Mesenchymal stem cell (in vitro differentiated cells and primary cell): Measurements from ENCODE around the gene PRR12.

Source experiments
- DNase-seq: peaks from one replicate; pipeline ENCODE4 v3.0.0-alpha.2; 2013
- H2AFZ ChIP-seq: one replicate; pipeline ENCODE4 v1.6.1; 2013; ENCODE audit warnings: low read depth, mild to moderate bottlenecking, control low read depth, inconsistent platforms, low read length, moderate library complexity
- H2AK5ac ChIP-seq: 2 replicates; pipeline ENCODE4 v1.6.1; 2013; ENCODE audit warnings: low read length, moderate library complexity, mild to moderate bottlenecking, inconsistent platforms; ENCODE audit not compliant: severe bottlenecking
- H2BK120ac ChIP-seq: one replicate; pipeline ENCODE4 v1.6.1; 2013; ENCODE audit warnings: low read depth, mild to moderate bottlenecking, inconsistent platforms, low read length, moderate library complexity
- H2BK12ac ChIP-seq, 2 experiments: one replicate each; pipeline ENCODE4 v1.6.1; 2013; ENCODE audit warnings: inconsistent platforms in 2 of 2, low read length in 2 of 2, mild to moderate bottlenecking in 2 of 2, moderate library complexity in 2 of 2, control low read depth in 1 of 2
- H2BK15ac ChIP-seq: one replicate; pipeline ENCODE4 v1.6.1; 2013; ENCODE audit warnings: mild to moderate bottlenecking, low read depth, inconsistent platforms; ENCODE audit not compliant: poor library complexity, severe bottlenecking
- H2BK5ac ChIP-seq: 2 replicates; pipeline ENCODE4 v1.6.1; 2013; ENCODE audit warnings: low read depth, mild to moderate bottlenecking, low read length, control low read depth, inconsistent platforms; ENCODE audit not compliant: poor library complexity, severe bottlenecking
- H3K14ac ChIP-seq, 2 experiments: one replicate each; pipeline ENCODE4 v1.6.1; 2013; ENCODE audit warnings: inconsistent platforms in 2 of 2, low read length in 2 of 2, control low read depth in 1 of 2, mild to moderate bottlenecking in 1 of 2, moderate library complexity in 1 of 2
- H3K18ac ChIP-seq, 2 experiments: one replicate each; pipeline ENCODE4 v1.6.1; 2013; ENCODE audit warnings: inconsistent platforms in 2 of 2, low read length in 2 of 2, control low read depth in 1 of 2, low read depth in 1 of 2, mild to moderate bottlenecking in 1 of 2
- H3K23ac ChIP-seq, 2 experiments: one replicate each; pipeline ENCODE4 v1.6.1; 2013; ENCODE audit warnings: inconsistent platforms in 2 of 2, low read length in 2 of 2, mild to moderate bottlenecking in 2 of 2, moderate library complexity in 2 of 2, control low read depth in 1 of 2
- H3K27ac ChIP-seq: 2 replicates; pipeline ENCODE4 v1.5.1; 2013; ENCODE audit warnings: mild to moderate bottlenecking, moderate library complexity, low read length, control low read depth, inconsistent platforms; ENCODE audit not compliant: poor library complexity, severe bottlenecking
- H3K27me3 ChIP-seq, 2 experiments: 2 replicates each; pipeline versions ENCODE4 v1.6.1 to v1.7.0; 2013; ENCODE audit warnings: low read length in 2 of 2, mild to moderate bottlenecking in 2 of 2, moderate library complexity in 2 of 2, control low read depth in 1 of 2, inconsistent platforms in 1 of 2; ENCODE audit not compliant: control insufficient read depth in 1 of 2, insufficient read depth in 1 of 2
- H3K36me3 ChIP-seq, 2 experiments: 2 replicates each; pipeline versions ENCODE4 v1.6.1 to v1.7.0; 2013; ENCODE audit warnings: low read length in 2 of 2, control low read depth in 1 of 2, inconsistent platforms in 1 of 2, low read depth in 1 of 2, mild to moderate bottlenecking in 1 of 2; ENCODE audit not compliant: insufficient read depth in 2 of 2, control insufficient read depth in 1 of 2
- H3K4ac ChIP-seq, 2 experiments: one replicate each; pipeline ENCODE4 v1.6.1; 2013; ENCODE audit warnings: inconsistent platforms in 2 of 2, low read length in 2 of 2, mild to moderate bottlenecking in 2 of 2, moderate library complexity in 2 of 2, control low read depth in 1 of 2, low read depth in 1 of 2
- H3K4me1 ChIP-seq: 2 replicates; pipeline ENCODE4 v1.6.1; 2013; ENCODE audit warnings: low read depth, low read length, control low read depth; ENCODE audit not compliant: control insufficient read depth, insufficient read depth
- H3K4me2 ChIP-seq: 2 replicates; pipeline ENCODE4 v1.6.1; 2013; ENCODE audit warnings: low read length, mild to moderate bottlenecking, inconsistent platforms; ENCODE audit not compliant: poor library complexity, severe bottlenecking
- H3K4me3 ChIP-seq, 2 experiments: 2 replicates each; pipeline versions ENCODE4 v1.5.1 to v1.7.0; 2013; ENCODE audit warnings: low read length in 2 of 2, mild to moderate bottlenecking in 2 of 2, control low read depth in 1 of 2, low read depth in 1 of 2; ENCODE audit not compliant: insufficient read depth in 1 of 2
- H3K79me1 ChIP-seq: replicated peaks from 2 replicates; pipeline ENCODE4 v1.6.1; 2013; ENCODE audit warnings: mild to moderate bottlenecking, control low read depth, low read length, inconsistent platforms; ENCODE audit not compliant: poor library complexity, severe bottlenecking
- H3K9ac ChIP-seq: 2 replicates; pipeline ENCODE4 v1.7.0; 2013; ENCODE audit warnings: mild to moderate bottlenecking, low read length, moderate library complexity
- H3K9me3 ChIP-seq: 2 replicates; pipeline ENCODE4 v1.7.0; 2013; ENCODE audit warnings: mild to moderate bottlenecking, low read length; ENCODE audit not compliant: control insufficient read depth
- H4K8ac ChIP-seq: one replicate; pipeline ENCODE4 v1.6.1; 2013; ENCODE audit warnings: inconsistent platforms, mild to moderate bottlenecking, low read length, moderate library complexity
- H4K91ac ChIP-seq: one replicate; pipeline ENCODE4 v1.6.1; 2013; ENCODE audit warnings: mild to moderate bottlenecking, low read length, inconsistent platforms
- WGBS: methylation state at CpG from one replicate; pipeline ENCODE4 v1.1.7; 2013; ENCODE audit warnings: mixed read lengths; 5-methylcytosine and 5-hydroxymethylcytosine counted together

The PRR12 gene

GRCh38 chr19:49660338-49660961 is 69.5 kb downstream of the PRR12 start:
- no peak overlapping the region for H2AK5ac ChIP-seq
- H3K27ac ChIP-seq: no peak overlapping the region
- peaks cover 73 to 80% of the 10 kb centered on the region in 2 experiments for H3K36me3 ChIP-seq
- H2BK5ac ChIP-seq: no peak overlapping the region
- no peak overlapping the region for H2BK15ac ChIP-seq
- no peaks in the 10 kb centered on the region for H3K27me3 ChIP-seq
- no peak overlapping the region for H3K4me3 ChIP-seq
- H3K18ac ChIP-seq: no peak overlapping the region
- no peak overlapping the region for H3K4me2 ChIP-seq
- peaks cover 13% of the 10 kb centered on the region for H3K4me1 ChIP-seq
- H4K91ac ChIP-seq: no peak overlapping the region
- H2BK120ac ChIP-seq: no peak overlapping the region
- H3K9ac ChIP-seq: no peak overlapping the region
- no peak overlapping the region for H2BK12ac ChIP-seq
- H2AFZ ChIP-seq: no peak overlapping the region
- H3K14ac ChIP-seq: no peak overlapping the region
- no peak overlapping the region for H3K4ac ChIP-seq
- no peak for DNase-seq
- no peak overlapping the region for H3K23ac ChIP-seq
- WGBS: 96% methylated on average over 15 of the region's 15 CpGs
- H3K9me3 ChIP-seq: no peaks in the 10 kb centered on the region
- H4K8ac ChIP-seq: no peak overlapping the region
- H3K79me1 ChIP-seq: peaks cover 53% of the 10 kb centered on the region

DNA sequence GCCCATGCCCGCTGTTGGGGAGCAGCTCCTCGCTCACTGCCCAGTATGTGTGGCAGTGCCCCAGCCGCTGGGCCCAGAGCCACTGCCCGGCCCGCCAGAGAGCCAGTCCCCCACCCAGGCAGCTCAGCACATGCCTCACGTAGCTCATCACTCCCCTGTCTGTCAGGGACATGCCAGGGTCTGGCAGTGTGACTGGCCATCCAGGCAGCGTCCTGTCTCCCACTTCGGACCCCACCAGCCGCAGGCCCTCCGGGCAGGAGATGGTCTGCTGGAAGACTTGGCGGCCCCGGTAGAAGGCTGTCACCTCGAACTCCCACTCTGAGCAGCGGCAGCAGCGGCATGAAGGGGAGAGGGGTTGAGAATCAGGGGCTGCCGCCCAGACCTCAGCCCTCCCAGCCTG is 71.0 kb downstream of the PRR12 start:
- Histone ChIP-seq H3K4me3 (no peak overlapping the region), H2AFZ (no peak overlapping the region), H3K4ac (no peak overlapping the region), H2BK15ac (no peak overlapping the region), H3K23ac (no peak overlapping the region), H3K9me3 (no peaks in the 10 kb centered on the region), H3K27ac (no peak overlapping the region), H2BK5ac (no peak overlapping the region), H3K18ac (no peak overlapping the region), H3K9ac (no peak overlapping the region), H3K36me3 (peaks cover 58 to 64% of the 10 kb centered on the region in 2 experiments), H3K4me2 (no peak overlapping the region), H2BK120ac (no peak overlapping the region), H4K91ac (no peak overlapping the region), H2AK5ac (no peak overlapping the region), H3K79me1 (peaks cover 52% of the 10 kb centered on the region), H4K8ac (no peak overlapping the region), H2BK12ac (no peak overlapping the region), H3K14ac (no peak overlapping the region), H3K27me3 (no peaks in the 10 kb centered on the region), H3K4me1 (peaks cover 18% of the 10 kb centered on the region)
- no peak for DNase-seq
- WGBS: 88% methylated on average over 13 of the region's 16 CpGs

- 96% methylated on average over 12 of the region's 12 CpGs for WGBS
- DNase-seq: no peak
- H4K91ac ChIP-seq: no peak overlapping the region
- peaks cover 18% of the 10 kb centered on the region for H3K4me1 ChIP-seq
- peak overlapping the region; percentile 63 for H2AK5ac ChIP-seq
- H3K18ac ChIP-seq: no peak overlapping the region
- H3K9me3 ChIP-seq: no peaks in the 10 kb centered on the region
- H3K27ac ChIP-seq: no peak overlapping the region
- no peak overlapping the region for H3K4me3 ChIP-seq
- H3K36me3 ChIP-seq: peaks cover 50 to 56% of the 10 kb centered on the region in 2 experiments
- no peak overlapping the region for H3K14ac ChIP-seq
- no peak overlapping the region for H3K9ac ChIP-seq
- peaks cover 50% of the 10 kb centered on the region for H3K79me1 ChIP-seq
- no peak overlapping the region for H4K8ac ChIP-seq
- H3K4ac ChIP-seq: no peak overlapping the region
- H2BK12ac ChIP-seq: no peak overlapping the region
- no peak overlapping the region for H2BK5ac ChIP-seq
- H2BK15ac ChIP-seq: peak overlapping the region; percentile 68
- no peaks in the 10 kb centered on the region for H3K27me3 ChIP-seq
- no peak overlapping the region for H2AFZ ChIP-seq
- no peak overlapping the region for H3K4me2 ChIP-seq
- H3K23ac ChIP-seq: no peak overlapping the region
- H2BK120ac ChIP-seq: no peak overlapping the region
Observed at GRCh38 chr19:49663224-49663623, 72.2 kb downstream of the PRR12 start.

DNA sequence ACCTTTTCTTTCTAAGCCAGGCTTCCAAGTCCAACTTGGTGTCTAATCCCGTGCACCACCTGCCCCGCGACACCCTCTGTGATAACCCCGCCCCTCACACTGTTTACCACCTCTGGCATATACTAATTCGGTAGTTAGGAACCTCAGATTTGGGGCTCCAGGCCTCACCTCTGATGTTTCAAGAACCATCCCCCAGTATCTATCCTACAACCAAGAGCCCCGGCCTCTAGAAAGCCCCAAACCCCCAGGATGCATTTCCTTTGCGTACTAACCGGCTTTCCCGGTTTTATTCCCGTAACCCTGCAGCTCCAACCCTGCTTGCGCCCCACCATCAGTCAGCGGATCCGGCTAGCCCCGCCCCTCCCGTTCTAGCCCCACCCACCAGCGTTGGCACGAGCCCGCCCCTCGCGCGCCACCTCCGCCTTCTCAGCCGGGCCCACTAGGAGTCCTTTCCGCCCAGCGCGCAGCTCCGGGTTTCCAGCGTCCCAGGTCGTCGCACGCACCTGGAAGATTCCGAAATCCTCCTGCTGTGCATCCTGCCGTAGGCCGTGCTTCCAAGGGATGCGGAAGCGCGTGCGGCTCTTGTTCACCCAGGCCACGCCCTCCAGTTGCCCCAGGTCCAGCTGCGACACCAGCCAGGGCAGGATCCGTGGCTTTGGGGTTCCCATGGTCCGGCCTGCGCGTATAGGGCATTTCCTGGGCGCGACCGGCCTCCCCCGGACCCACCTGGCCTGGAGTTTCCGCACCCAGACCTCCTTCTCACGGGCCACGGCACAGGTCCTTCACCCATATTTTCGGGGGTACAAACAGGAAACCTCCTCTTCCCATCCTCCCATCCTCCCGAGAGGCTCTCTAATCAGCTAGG is 73.4 kb downstream of the PRR12 start:
- H4K91ac ChIP-seq: no peak overlapping the region
- peaks cover 45 to 50% of the 10 kb centered on the region in 2 experiments for H3K36me3 ChIP-seq
- peak overlapping the region in 1 of 2 experiments; percentile 21 for H2BK12ac ChIP-seq
- no peaks in the 10 kb centered on the region for H3K9me3 ChIP-seq
- no peak overlapping the region for H2AK5ac ChIP-seq
- H3K23ac ChIP-seq: peak overlapping the region in 1 of 2 experiments; percentile 53
- peak; percentile 88 for DNase-seq
- peak overlapping the region; percentile 9 for H4K8ac ChIP-seq
- peaks cover 46% of the 10 kb centered on the region for H3K79me1 ChIP-seq
- peak overlapping the region; percentile 93 for H3K9ac ChIP-seq
- peak overlapping the region; percentile 9 for H2BK15ac ChIP-seq
- peak overlapping the region; percentile 64 for H2AFZ ChIP-seq
- peak overlapping the region; percentile 89 for H3K4me2 ChIP-seq
- H3K4me1 ChIP-seq: peaks cover 18% of the 10 kb centered on the region
- peak overlapping the region in 1 of 2 experiments; percentile 83 for H3K4ac ChIP-seq
- under 1% methylated on average over 53 of the region's 53 CpGs for WGBS
- H2BK5ac ChIP-seq: no peak overlapping the region
- H3K18ac ChIP-seq: peak overlapping the region; percentile 64 to 97
- H3K27me3 ChIP-seq: no peaks in the 10 kb centered on the region
- H3K27ac ChIP-seq: peak overlapping the region; percentile 97
- H3K4me3 ChIP-seq: peak overlapping the region; percentile 67 to 97
- H2BK120ac ChIP-seq: no peak overlapping the region
- H3K14ac ChIP-seq: peak overlapping the region in 1 of 2 experiments; percentile 95
